ENCODE measurements around the gene PTPRD.

DNA sequence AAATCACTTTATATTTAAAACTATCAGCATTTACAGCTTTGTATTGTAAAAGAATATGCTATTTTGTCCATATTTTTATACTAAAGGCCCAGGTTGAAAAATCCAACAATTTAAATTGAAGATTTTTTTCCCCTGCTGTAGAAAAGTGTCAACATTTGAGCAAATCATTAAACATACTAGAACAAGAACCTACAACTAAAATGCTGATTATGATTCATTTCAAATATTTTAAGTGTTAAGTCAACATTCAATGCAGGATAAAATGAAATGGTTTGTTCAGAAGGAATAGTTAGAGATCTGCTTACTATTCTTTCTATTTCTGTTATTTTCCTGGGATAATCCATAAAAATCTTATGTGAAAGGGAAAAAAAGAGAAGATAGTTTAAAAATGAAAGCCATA, 1946.7 kb downstream of the PTPRD start:
- no peak for TF ChIP-seq EZH2 (IDR thresholded peaks at IDR 0.05)
- no peak for TF ChIP-seq POLR2AphosphoS5 (IDR thresholded peaks at IDR 0.05; ENCODE audit: borderline replicate concordance, low read depth, low read length)
